ENCODE results near the gene AK4.

DNA sequence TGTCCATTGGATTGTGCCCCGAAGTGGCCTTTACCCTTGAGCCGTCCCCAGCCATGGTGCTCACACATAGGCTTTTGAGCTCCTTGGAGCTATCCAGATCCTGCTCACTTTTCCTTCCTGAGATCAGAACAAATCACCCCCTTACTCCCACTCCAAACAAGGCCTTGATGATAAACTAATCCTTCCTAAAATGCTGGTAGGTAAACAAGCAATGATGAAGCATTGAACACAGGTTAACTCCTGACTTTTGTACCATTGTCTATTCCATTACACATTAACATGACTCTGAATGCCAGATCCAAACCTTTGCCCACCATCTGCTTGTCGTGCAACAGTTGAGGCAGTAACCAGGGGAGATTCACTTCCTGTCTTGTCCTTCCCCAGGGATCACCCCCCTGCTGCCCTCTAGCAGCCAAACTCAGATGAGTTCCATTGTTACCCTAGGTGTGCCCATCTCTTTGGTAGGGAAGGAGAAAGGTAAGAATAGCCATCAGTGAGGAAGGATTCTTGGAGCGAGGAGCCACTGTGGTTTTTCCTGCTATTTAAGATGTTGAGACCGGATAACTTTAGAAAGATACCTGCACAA lies 81.8 kb downstream of the AK4 start:
- TF ChIP-seq FOXP2 (optimal IDR thresholded peaks at IDR 0.05; ENCODE audit: borderline replicate concordance, extremely low read depth, extremely low read length, insufficient read depth), result no peak
- no peak for TF ChIP-seq TAF1 (IDR thresholded peaks at IDR 0.05; ENCODE audit: borderline replicate concordance, insufficient read depth, low read length)

Measured in PFSK-1 (cell line).